Gastroesophageal sphincter (tissue), 4 donors: ENCODE results near the gene KLK14. TPM values are rescaled to one million over a fixed set of nuclear protein-coding genes. Genes with fewer than 3 reads are reported as not detected.

Source experiments
- ATAC-seq: fragments of 150-250 bp; one replicate; pipeline ENCODE4 v1.9.1; 2016; ENCODE audit warnings: mild to moderate bottlenecking, moderate library complexity
- H3K27ac ChIP-seq, 4 donors: fragments of 200-600 bp; sonication (generic) in 3 of 4; 1 replicate in 3 of 4; 2 replicates in 1 of 4; pipeline ENCODE4 v1.5.1; 2016 to 2019
- H3K27me3 ChIP-seq: fragments of 200-600 bp; sonication (generic); one replicate; pipeline ENCODE4 v1.5.1; 2019
- H3K36me3 ChIP-seq, 2 donors: fragments of 200-600 bp; sonication (generic); one replicate each; pipeline ENCODE4 v1.5.1; 2019; ENCODE audit warnings: control low read depth in 1 of 2
- H3K4me1 ChIP-seq, 3 donors: fragments of 200-600 bp; sonication (generic); 1 replicate in 2 of 3; 2 replicates in 1 of 3; pipeline ENCODE4 v1.5.1; 2016 to 2019; ENCODE audit warnings: control low read depth in 2 of 3
- H3K4me3 ChIP-seq, 2 donors: fragments of 200-600 bp; sonication (generic); one replicate each; pipeline ENCODE4 v1.5.1; 2019; ENCODE audit warnings: mild to moderate bottlenecking in 1 of 2, moderate library complexity in 1 of 2
- H3K9me3 ChIP-seq, 3 donors: fragments of 200-600 bp; sonication (generic); one replicate each; pipeline ENCODE4 v1.5.1; 2017 to 2019; ENCODE audit warnings: control low read depth in 2 of 3
- EP300 ChIP-seq: sonication (generic); formaldehyde crosslinking; IDR thresholded peaks from one replicate; pipeline ENCODE4 v1.6.1; 2017; ENCODE audit warnings: antibody characterized with exemption, mild to moderate bottlenecking
- POLR2A ChIP-seq, 2 donors: fragments of 450-650 bp; IDR thresholded peaks; one replicate each; pipeline ENCODE4 v1.6.1; 2017; ENCODE audit warnings: antibody characterized with exemption in 2 of 2, mild to moderate bottlenecking in 2 of 2, moderate library complexity in 1 of 2
- POLR2AphosphoS5 ChIP-seq: sonication (generic); formaldehyde crosslinking; IDR thresholded peaks from one replicate; pipeline ENCODE4 v1.6.1; 2017; ENCODE audit warnings: antibody characterized with exemption
- WGBS, 2 donors: methylation state at CpG; one replicate each; pipeline ENCODE4 v1.1.5; 2018; ENCODE audit warnings: low coverage in 1 of 2; 5-methylcytosine and 5-hydroxymethylcytosine counted together
- total RNA-seq, 4 donors: library from RNA; depleted of rRNA; stranded (reverse); fragments of >200 nt; gene quantifications; one replicate each; pipeline ENCODE4 v1.1.0, GENCODE V29; 2016
- TF ChIP-seq, protein P1 (sequence below), 4 experiments: fragments of 200-600 bp in 2 of 4; fragments of 450-650 bp in 2 of 4; sonication (generic) in 1 of 4; IDR thresholded peaks; one replicate each; pipeline ENCODE4 v1.5.1; 2017 to 2019; ENCODE audit warnings: antibody characterized with exemption in 4 of 4, mild to moderate bottlenecking in 2 of 4, moderate library complexity in 2 of 4

Gene KLK14
- total RNA-seq, 4 donors from 2014 or later: not detected

DNA sequence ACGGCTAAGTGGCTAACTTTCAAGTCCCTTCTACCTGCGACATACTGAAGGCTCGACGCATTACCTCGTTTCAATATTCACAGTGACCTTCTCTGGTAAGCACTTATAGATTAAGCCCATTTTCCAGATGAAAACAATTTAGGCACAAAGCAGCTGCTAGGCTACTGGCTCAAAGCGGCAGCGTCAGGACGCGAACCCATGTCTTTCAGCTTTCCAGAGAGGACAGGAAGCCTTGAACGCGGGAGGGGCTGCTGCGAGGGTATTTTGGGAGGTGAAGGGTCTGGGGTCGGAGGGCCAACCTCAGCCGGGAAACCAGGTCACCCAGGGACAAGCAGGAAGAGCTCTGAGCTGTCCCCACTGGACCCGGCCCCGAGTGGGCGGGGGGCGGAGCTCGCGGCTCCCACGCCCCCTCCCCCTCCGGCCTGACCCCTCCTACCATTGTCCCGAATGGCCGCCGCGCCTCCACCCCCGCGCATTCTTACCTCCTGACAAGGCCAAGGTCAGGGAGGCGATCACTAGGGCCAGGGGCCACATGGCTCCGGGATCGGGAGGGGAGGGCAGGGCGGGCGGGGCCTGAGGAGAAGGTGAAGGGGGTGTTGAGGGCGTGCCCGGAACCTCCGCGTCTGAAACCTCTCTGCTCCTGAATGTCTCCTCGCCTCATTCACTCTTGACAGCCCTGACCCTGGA, 18.0 kb downstream of the KLK14 start, which contains the start of gene KLK13:
Gene KLK13 (minus strand): TSS at position 559 of the 687 bp plus-strand sequence. CDS start 25 bp downstream, at position 534.
- 36% methylated on average over 11 of the region's 38 CpGs; no CpG with 5 or more reads in 1 of the 2 donors for WGBS, 2 donors
- ATAC-seq: no peak
- H3K4me3 ChIP-seq: peak within 1 kb of the TSS in 1 of 2 donors; percentile 28
- peaks cover 0 to 9% (median 0%) of the 10 kb centered on the region in 3 donors for H3K4me1 ChIP-seq
- no peaks in the 10 kb centered on the region for H3K36me3 ChIP-seq
- no peaks in the 10 kb centered on the region for H3K9me3 ChIP-seq
- peaks cover 79% of the 10 kb centered on the region for H3K27me3 ChIP-seq
- no peak for TF ChIP-seq POLR2AphosphoS5
- TF ChIP-seq EP300: no peak
- TF ChIP-seq POLR2A (IDR thresholded peaks at IDR 0.05): no peak
- TF ChIP-seq, protein P1, sequence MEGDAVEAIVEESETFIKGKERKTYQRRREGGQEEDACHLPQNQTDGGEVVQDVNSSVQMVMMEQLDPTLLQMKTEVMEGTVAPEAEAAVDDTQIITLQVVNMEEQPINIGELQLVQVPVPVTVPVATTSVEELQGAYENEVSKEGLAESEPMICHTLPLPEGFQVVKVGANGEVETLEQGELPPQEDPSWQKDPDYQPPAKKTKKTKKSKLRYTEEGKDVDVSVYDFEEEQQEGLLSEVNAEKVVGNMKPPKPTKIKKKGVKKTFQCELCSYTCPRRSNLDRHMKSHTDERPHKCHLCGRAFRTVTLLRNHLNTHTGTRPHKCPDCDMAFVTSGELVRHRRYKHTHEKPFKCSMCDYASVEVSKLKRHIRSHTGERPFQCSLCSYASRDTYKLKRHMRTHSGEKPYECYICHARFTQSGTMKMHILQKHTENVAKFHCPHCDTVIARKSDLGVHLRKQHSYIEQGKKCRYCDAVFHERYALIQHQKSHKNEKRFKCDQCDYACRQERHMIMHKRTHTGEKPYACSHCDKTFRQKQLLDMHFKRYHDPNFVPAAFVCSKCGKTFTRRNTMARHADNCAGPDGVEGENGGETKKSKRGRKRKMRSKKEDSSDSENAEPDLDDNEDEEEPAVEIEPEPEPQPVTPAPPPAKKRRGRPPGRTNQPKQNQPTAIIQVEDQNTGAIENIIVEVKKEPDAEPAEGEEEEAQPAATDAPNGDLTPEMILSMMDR (IDR thresholded peaks at IDR 0.05): no peak
- H3K27ac ChIP-seq: no peak within 1 kb of the TSS

DNA sequence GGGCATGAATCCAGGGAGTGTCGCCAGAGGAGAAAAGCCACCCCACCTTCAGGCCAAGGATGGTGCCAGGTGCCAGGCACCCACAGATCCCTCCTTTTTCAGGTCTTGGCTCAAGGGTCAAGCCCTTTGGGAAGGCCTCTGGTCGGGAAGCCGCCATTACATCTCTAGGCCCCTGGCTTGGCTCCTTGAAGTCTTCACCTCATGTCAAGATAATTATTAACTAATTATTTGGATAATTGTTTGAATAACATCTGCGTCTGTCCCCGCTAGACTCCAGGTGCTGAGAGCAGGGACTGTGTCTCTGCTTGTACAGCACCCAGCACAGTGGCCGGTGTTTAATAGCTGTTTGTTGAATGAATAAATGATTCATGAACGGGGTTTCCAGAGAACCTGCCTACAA, 19.0 kb downstream of the KLK14 start:
- WGBS, 2 donors: 86 to 90% methylated on average over 3 to 6 of the region's 7 CpGs
- ATAC-seq: no peak
- Histone ChIP-seq H3K4me3 (no peak overlapping the region), H3K27me3 (peaks cover 78% of the 10 kb centered on the region), H3K36me3 (no peaks in the 10 kb centered on the region), H3K9me3 (no peaks in the 10 kb centered on the region), H3K4me1 (peaks cover 0 to 9% (median 0%) of the 10 kb centered on the region in 3 donors), H3K27ac (no peak overlapping the region)
- no peak for TF ChIP-seq EP300
- TF ChIP-seq POLR2A (IDR thresholded peaks at IDR 0.05): no peak
- no peak for TF ChIP-seq POLR2AphosphoS5
- TF ChIP-seq, protein P1 (IDR thresholded peaks at IDR 0.05): no peak

- Histone ChIP-seq H3K4me3 (no peak overlapping the region), H3K36me3 (no peaks in the 10 kb centered on the region), H3K27ac (no peak overlapping the region), H3K4me1 (peaks cover 0 to 9% (median 0%) of the 10 kb centered on the region in 3 donors), H3K9me3 (no peaks in the 10 kb centered on the region), H3K27me3 (peaks cover 58% of the 10 kb centered on the region)
- no peak for TF ChIP-seq POLR2A (IDR thresholded peaks at IDR 0.05)
- TF ChIP-seq, protein P1 (IDR thresholded peaks at IDR 0.05): no peak
- TF ChIP-seq POLR2AphosphoS5: no peak
- no peak for TF ChIP-seq EP300
- no peak for ATAC-seq
- 0% methylated on average over 1 of the region's 1 CpG for WGBS, 2 donors
Measured at GRCh38 chr19:51060973-51061372, 21.7 kb downstream of the KLK14 start.

- H3K27ac ChIP-seq: no peak overlapping the region
- WGBS, 2 donors: 0 to 58% methylated on average over 1 to 3 of the region's 4 CpGs
- H3K36me3 ChIP-seq: no peaks in the 10 kb centered on the region
- H3K9me3 ChIP-seq: no peaks in the 10 kb centered on the region
- peaks cover 0 to 9% (median 0%) of the 10 kb centered on the region in 3 donors for H3K4me1 ChIP-seq
- H3K27me3 ChIP-seq: peaks cover 57% of the 10 kb centered on the region
- TF ChIP-seq, protein P1 (IDR thresholded peaks at IDR 0.05): no peak
- TF ChIP-seq EP300: no peak
- no peak for TF ChIP-seq POLR2AphosphoS5
- H3K4me3 ChIP-seq: no peak overlapping the region
- no peak for ATAC-seq
Measured at GRCh38 chr19:51060336-51060735, 22.4 kb downstream of the KLK14 start.

- WGBS, 2 donors: 63 to 87% methylated on average over 2 to 4 of the region's 7 CpGs
- Histone ChIP-seq H3K4me1 (peaks cover 0 to 3% (median 0%) of the 10 kb centered on the region in 3 donors), H3K4me3 (no peak overlapping the region), H3K27me3 (peaks cover 57% of the 10 kb centered on the region), H3K27ac (no peak overlapping the region), H3K36me3 (no peaks in the 10 kb centered on the region), H3K9me3 (no peaks in the 10 kb centered on the region)
- no peak for TF ChIP-seq POLR2A (IDR thresholded peaks at IDR 0.05)
- TF ChIP-seq, protein P1 (IDR thresholded peaks at IDR 0.05): no peak
- no peak for TF ChIP-seq POLR2AphosphoS5
- TF ChIP-seq EP300: no peak
- no peak for ATAC-seq
Measured at GRCh38 chr19:51059715-51060114, 23.0 kb downstream of the KLK14 start.
